Measurements from ENCODE around the gene ASAP3.

DNA sequence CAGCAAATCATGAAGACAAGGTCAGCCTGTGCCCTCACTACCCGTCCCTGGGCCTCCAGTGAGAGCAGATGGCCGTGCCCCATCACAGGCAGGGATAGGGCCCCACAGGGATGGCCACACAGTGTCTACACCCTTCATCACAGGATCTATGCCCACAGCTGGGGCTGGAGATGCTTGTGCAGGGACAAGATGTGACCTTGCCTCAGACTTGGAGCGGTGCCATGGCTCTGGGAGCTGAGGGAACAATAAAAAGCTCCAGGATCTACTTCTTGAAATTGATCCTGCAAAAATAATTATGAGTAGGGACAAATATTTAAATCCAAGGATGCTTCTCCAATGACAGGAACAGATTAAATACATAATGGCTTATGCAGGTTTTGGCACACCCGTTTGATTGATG, 34.0 kb downstream of the ASAP3 start:
- TF ChIP-seq, protein P1, sequence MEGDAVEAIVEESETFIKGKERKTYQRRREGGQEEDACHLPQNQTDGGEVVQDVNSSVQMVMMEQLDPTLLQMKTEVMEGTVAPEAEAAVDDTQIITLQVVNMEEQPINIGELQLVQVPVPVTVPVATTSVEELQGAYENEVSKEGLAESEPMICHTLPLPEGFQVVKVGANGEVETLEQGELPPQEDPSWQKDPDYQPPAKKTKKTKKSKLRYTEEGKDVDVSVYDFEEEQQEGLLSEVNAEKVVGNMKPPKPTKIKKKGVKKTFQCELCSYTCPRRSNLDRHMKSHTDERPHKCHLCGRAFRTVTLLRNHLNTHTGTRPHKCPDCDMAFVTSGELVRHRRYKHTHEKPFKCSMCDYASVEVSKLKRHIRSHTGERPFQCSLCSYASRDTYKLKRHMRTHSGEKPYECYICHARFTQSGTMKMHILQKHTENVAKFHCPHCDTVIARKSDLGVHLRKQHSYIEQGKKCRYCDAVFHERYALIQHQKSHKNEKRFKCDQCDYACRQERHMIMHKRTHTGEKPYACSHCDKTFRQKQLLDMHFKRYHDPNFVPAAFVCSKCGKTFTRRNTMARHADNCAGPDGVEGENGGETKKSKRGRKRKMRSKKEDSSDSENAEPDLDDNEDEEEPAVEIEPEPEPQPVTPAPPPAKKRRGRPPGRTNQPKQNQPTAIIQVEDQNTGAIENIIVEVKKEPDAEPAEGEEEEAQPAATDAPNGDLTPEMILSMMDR (IDR thresholded peaks at IDR 0.05), result no peak
- TF ChIP-seq POLR2A (IDR thresholded peaks at IDR 0.05), result no peak

Measured in adrenal gland (tissue), 5 donors.